H1 (cell line): ENCODE results near the gene EML5. TPM values are rescaled to one million over a fixed set of nuclear protein-coding genes. Genes with fewer than 3 reads are reported as not detected.

Experiments used
- CTCF ChIA-PET: fragments of 300-600 bp; sonication (Branson Sonifier 250); formaldehyde crosslinking; loops from one replicate; lab custom pipeline; 2021; ENCODE audit not compliant: partially characterized antibody; lab: Charles Lee
- POLR2A ChIA-PET: fragments of 300-600 bp; sonication (Branson Sonifier 250); formaldehyde crosslinking; loops from one replicate; lab custom pipeline; 2021; ENCODE audit warnings: inconsistent platforms; ENCODE audit not compliant: partially characterized antibody; lab: Charles Lee
- DNase-seq, 2 experiments: peaks; one replicate each; pipeline versions ENCODE4 v3.0.0 to v3.0.0-alpha.2; 2010 to 2022; ENCODE audit warnings: low spot score in 2 of 2, low read depth in 1 of 2, mixed read lengths in 1 of 2
- FAIRE-seq: peaks from 2 replicates; lab custom pipeline; 2011; peaks lifted over from hg19 to GRCh38; lab: Jason Lieb, UNC
- H2AFZ ChIP-seq: 2 replicates; pipeline ENCODE4 v1.8.1; 2012; ENCODE audit warnings: low read length, inconsistent platforms
- H2AK5ac ChIP-seq: 2 replicates; pipeline ENCODE4 v1.6.1; 2013; ENCODE audit warnings: low read depth, low read length
- H2BK120ac ChIP-seq: replicated peaks from 2 replicates; pipeline ENCODE3; 2013; ENCODE audit warnings: low read depth, low read length, inconsistent platforms
- H2BK12ac ChIP-seq: 2 replicates; pipeline ENCODE4 v1.6.1; 2013; ENCODE audit warnings: low read depth, low read length
- H2BK15ac ChIP-seq: 2 replicates; pipeline ENCODE4 v1.6.1; 2013; ENCODE audit warnings: low read length
- H2BK20ac ChIP-seq: 2 replicates; pipeline ENCODE4 v1.6.1; 2013; ENCODE audit warnings: low read length
- H2BK5ac ChIP-seq: 2 replicates; pipeline ENCODE4 v1.6.1; 2013; ENCODE audit warnings: low read depth, low read length
- H3K14ac ChIP-seq: 2 replicates; pipeline ENCODE4 v1.6.1; 2013; ENCODE audit warnings: inconsistent platforms; ENCODE audit not compliant: insufficient read length
- H3K18ac ChIP-seq: 2 replicates; pipeline ENCODE4 v1.6.1; 2013; ENCODE audit warnings: low read length; ENCODE audit errors: extremely low read depth
- H3K23ac ChIP-seq: 2 replicates; pipeline ENCODE4 v1.6.1; 2013; ENCODE audit warnings: inconsistent platforms; ENCODE audit not compliant: insufficient read length
- H3K23me2 ChIP-seq: 2 replicates; pipeline ENCODE4 v1.6.1; 2013; ENCODE audit warnings: low read depth, low read length
- H3K27ac ChIP-seq: 2 replicates; pipeline ENCODE4 v1.6.1; 2011; ENCODE audit warnings: low read depth, low read length, inconsistent platforms
- H3K27me3 ChIP-seq, 4 experiments: replicated peaks in 1 of 4; 1 replicate in 1 of 4; 2 replicates in 3 of 4; pipeline versions ENCODE4 v1.6.1 to v1.8.1; 2011 to 2013; ENCODE audit warnings: low read length in 3 of 4, mild to moderate bottlenecking in 3 of 4, inconsistent platforms in 2 of 4, mixed read lengths in 2 of 4, moderate library complexity in 1 of 4; ENCODE audit not compliant: control insufficient read depth in 3 of 4, insufficient read depth in 3 of 4; ENCODE audit errors: extremely low read depth in 1 of 4
- H3K36me3 ChIP-seq, 4 experiments: 2 replicates each; pipeline versions ENCODE4 v1.6.1 to v1.8.1; 2011 to 2013; ENCODE audit warnings: mild to moderate bottlenecking in 4 of 4, low read length in 3 of 4, moderate library complexity in 2 of 4, control low read depth in 1 of 4, inconsistent platforms in 1 of 4; ENCODE audit not compliant: insufficient read depth in 4 of 4, control insufficient read depth in 2 of 4
- H3K4ac ChIP-seq: replicated peaks from 2 replicates; pipeline ENCODE3; 2013; ENCODE audit warnings: low read length, low read depth, mixed read lengths, inconsistent platforms; ENCODE audit not compliant: insufficient read length
- H3K4me1 ChIP-seq, 4 experiments: replicated peaks in 1 of 4; 1 replicate in 1 of 4; 2 replicates in 3 of 4; pipeline versions ENCODE4 v1.6.1 to v1.8.1; 2011 to 2013; ENCODE audit warnings: low read length in 3 of 4, inconsistent platforms in 2 of 4, mixed read lengths in 1 of 4; ENCODE audit not compliant: insufficient read depth in 4 of 4, control insufficient read depth in 3 of 4
- H3K4me2 ChIP-seq, 2 experiments: 2 replicates each; pipeline versions ENCODE4 v1.6.1 to v1.8.1; 2011 to 2013; ENCODE audit warnings: low read depth in 2 of 2, low read length in 2 of 2, control low read depth in 1 of 2, inconsistent platforms in 1 of 2, mild to moderate bottlenecking in 1 of 2; ENCODE audit not compliant: insufficient read depth in 1 of 2
- H3K4me3 ChIP-seq, 4 experiments: fragments of 200-600, 300-600 bp in 1 of 4; sonication (generic), shearing (Covaris generic), sonication (Bioruptor Twin) in 1 of 4; 2 replicates each; pipeline versions ENCODE4 v1.5.1 to v1.8.1; 2011 to 2016; ENCODE audit warnings: low read length in 4 of 4, low read depth in 3 of 4, control low read depth in 2 of 4, inconsistent platforms in 2 of 4, mild to moderate bottlenecking in 2 of 4, mixed read lengths in 1 of 4, moderate library complexity in 1 of 4; ENCODE audit not compliant: insufficient read depth in 2 of 4; ENCODE audit errors: extremely low read depth in 1 of 4
- H3K56ac ChIP-seq: replicated peaks from 2 replicates; pipeline ENCODE3; 2013; ENCODE audit warnings: low read depth, mild to moderate bottlenecking, mixed read lengths, low read length, inconsistent platforms; ENCODE audit not compliant: insufficient read length
- H3K79me1 ChIP-seq: 2 replicates; pipeline ENCODE4 v1.6.1; 2013; ENCODE audit warnings: low read depth, low read length, control low read depth
- H3K79me2 ChIP-seq, 2 experiments: 2 replicates each; pipeline versions ENCODE4 v1.6.1 to v1.8.1; 2012 to 2013; ENCODE audit warnings: low read length in 2 of 2, mild to moderate bottlenecking in 2 of 2, inconsistent platforms in 1 of 2; ENCODE audit not compliant: insufficient read depth in 2 of 2, control insufficient read depth in 1 of 2
- H3K9ac ChIP-seq, 4 experiments: replicated peaks in 1 of 4; 1 replicate in 1 of 4; 2 replicates in 3 of 4; pipeline versions ENCODE4 v1.6.1 to v1.8.1; 2011 to 2013; ENCODE audit warnings: low read depth in 3 of 4, low read length in 3 of 4, control low read depth in 2 of 4, mild to moderate bottlenecking in 2 of 4, moderate library complexity in 2 of 4, inconsistent platforms in 1 of 4; ENCODE audit errors: extremely low read depth in 1 of 4
- H3K9me3 ChIP-seq, 2 experiments: 2 replicates each; pipeline versions ENCODE4 v1.6.1 to v1.8.1; 2012 to 2013; ENCODE audit warnings: mild to moderate bottlenecking in 2 of 2, moderate library complexity in 2 of 2, control low read depth in 1 of 2, inconsistent platforms in 1 of 2, low read depth in 1 of 2, low read length in 1 of 2, mixed read lengths in 1 of 2; ENCODE audit not compliant: insufficient read depth in 2 of 2
- H4K20me1 ChIP-seq, 2 experiments: replicated peaks in 1 of 2; 2 replicates each; pipeline versions ENCODE3 to v1.8.1; 2011 to 2013; ENCODE audit warnings: inconsistent platforms in 2 of 2, low read length in 2 of 2, mild to moderate bottlenecking in 1 of 2; ENCODE audit not compliant: insufficient read depth in 2 of 2, control insufficient read depth in 1 of 2
- H4K5ac ChIP-seq: 2 replicates; pipeline ENCODE4 v1.6.1; 2013; ENCODE audit warnings: low read length, low read depth, mixed read lengths, inconsistent platforms; ENCODE audit not compliant: insufficient read length
- H4K8ac ChIP-seq: 2 replicates; pipeline ENCODE4 v1.8.0; 2013; ENCODE audit warnings: mild to moderate bottlenecking, moderate library complexity, low read length, inconsistent platforms; ENCODE audit not compliant: insufficient read depth; ENCODE audit errors: extremely low read depth
- H4K91ac ChIP-seq: replicated peaks from 2 replicates; pipeline ENCODE3; 2013; ENCODE audit warnings: low read length, mixed read lengths, inconsistent platforms; ENCODE audit not compliant: insufficient read length
- JUND ChIP-seq: IDR thresholded peaks from 2 replicates; pipeline ENCODE4 v1.6.1; 2011; ENCODE audit warnings: mild to moderate bottlenecking, improper control_type of control experiment, low read length
- TBP ChIP-seq: IDR thresholded peaks from 2 replicates; pipeline ENCODE4 v1.6.1; 2011; ENCODE audit warnings: low read depth, low read length, improper control_type of control experiment
- WGBS, 2 experiments: shearing (Covaris generic) in 1 of 2; methylation state at CpG; one replicate each; pipeline versions ENCODE4 v1.1.6 to v1.1.7; 2013 to 2015; ENCODE audit warnings: low lambda C conversion rate in 2 of 2, mixed read lengths in 2 of 2, inconsistent platforms in 1 of 2, low coverage in 1 of 2, missing lambda C conversion rate in 1 of 2; ENCODE audit not compliant: insufficient replicate concordance in 2 of 2, insufficient coverage in 1 of 2, insufficient read length in 1 of 2; ENCODE audit errors: extremely low coverage in 1 of 2, missing lambda C conversion rate in 1 of 2; 5-methylcytosine and 5-hydroxymethylcytosine counted together
- polyA plus RNA-seq, 7 experiments: library from polyadenylated mRNA; depleted of rRNA in 3 of 7; stranded (reverse) in 5 of 7; unstranded in 2 of 7; fragments of >200 nt in 5 of 7; fragments of 200-250 nt in 2 of 7; gene quantifications; 1 replicate in 5 of 7; 2 replicates in 1 of 7; 4 replicates in 1 of 7; pipeline versions ENCODE4 v1.2.1 to v1.2.3, GENCODE V29; 2011 to 2013; ENCODE audit warnings: missing spikeins in 2 of 7, mixed read lengths in 2 of 7
- total RNA-seq: library from RNA; stranded (reverse); fragmentation: NEBNext Ultra II Directional; extraction: Animal tissue kit (Norgen Biotek cat#: 25700); gene quantifications from 2 replicates; pipeline ENCODE4 v1.2.1, GENCODE V29; 2021

EML5 gene
- total and polyA plus RNA-seq, 2 of the 8 experiments (the other 6 are each of a cell fraction or from before 2014, with no cell fraction given): 0.39 to 0.88 TPM

GRCh38 chr14:88614218-88614907 lies 178.4 kb downstream of the EML5 start:
- no peaks in the 10 kb centered on the region for H4K20me1 ChIP-seq
- no peak overlapping the region for H4K8ac ChIP-seq
- H2BK20ac ChIP-seq: no peak overlapping the region
- ChIA-PET POLR2A (no interaction called here), CTCF (interaction anchor here (1.0 to 1.1 kb wide), 2 partner anchors 8 to 11 kb away, joined by 3 to 4 read pairs; no protein-coding TSS in a partner anchor)
- H2BK5ac ChIP-seq: no peak overlapping the region
- H3K79me1 ChIP-seq: no peaks in the 10 kb centered on the region
- no peak overlapping the region for H3K56ac ChIP-seq
- no peaks in the 10 kb centered on the region for H3K23me2 ChIP-seq
- H2AK5ac ChIP-seq: no peak overlapping the region
- H3K4me3 ChIP-seq: no peak overlapping the region
- H3K27me3 ChIP-seq: no peaks in the 10 kb centered on the region
- WGBS, 2 experiments: 97% methylated on average over 3 of the region's 3 CpGs; no CpG with 5 or more reads in 1 of the 2 experiments
- peaks cover 10 to 66% (median 34%) of the 10 kb centered on the region in 4 experiments for H3K36me3 ChIP-seq
- H3K23ac ChIP-seq: no peak overlapping the region
- no peak overlapping the region for H2AFZ ChIP-seq
- no peaks in the 10 kb centered on the region for H3K4me1 ChIP-seq
- no peak for DNase-seq
- H3K9ac ChIP-seq: no peak overlapping the region
- no peak overlapping the region for H4K91ac ChIP-seq
- FAIRE-seq: no peak
- H2BK120ac ChIP-seq: no peak overlapping the region
- no peak overlapping the region for H3K18ac ChIP-seq
- H3K9me3 ChIP-seq: no peaks in the 10 kb centered on the region
- H3K14ac ChIP-seq: no peak overlapping the region
- no peak overlapping the region for H3K4me2 ChIP-seq
- H3K79me2 ChIP-seq: no peaks in the 10 kb centered on the region
- H4K5ac ChIP-seq: no peak overlapping the region
- TF ChIP-seq JUND: no peak
- TF ChIP-seq TBP: no peak
- no peak overlapping the region for H3K4ac ChIP-seq
- H2BK15ac ChIP-seq: no peak overlapping the region
- H2BK12ac ChIP-seq: no peak overlapping the region
- H3K27ac ChIP-seq: no peak overlapping the region
